Upper lobe of right lung (tissue), 1 donor: ENCODE data around the gene IL12A. TPM values are rescaled to one million over a fixed set of nuclear protein-coding genes. Genes with fewer than 3 reads are reported as not detected.

Source experiments
- ATAC-seq: fragments of 200-7000 bp; cut with Tn5 transposase; one replicate; pipeline ENCODE4 v1.9.1; 2020; ENCODE audit warnings: mild to moderate bottlenecking, moderate library complexity
- DNase-seq: peaks from one replicate; pipeline ENCODE4 v3.0.0-alpha.2; 2020
- H3K27ac ChIP-seq: fragments of 200-600 bp; one replicate; pipeline ENCODE4 v1.8.0; 2022
- H3K27me3 ChIP-seq: fragments of 200-600 bp; one replicate; pipeline ENCODE4 v1.8.0; 2022; ENCODE audit warnings: mild to moderate bottlenecking
- H3K36me3 ChIP-seq: fragments of 200-600 bp; one replicate; pipeline ENCODE4 v1.8.0; 2022
- H3K4me1 ChIP-seq: fragments of 200-600 bp; one replicate; pipeline ENCODE4 v1.8.0; 2022
- H3K4me3 ChIP-seq: fragments of 200-600 bp; one replicate; pipeline ENCODE4 v1.8.0; 2022; ENCODE audit warnings: mild to moderate bottlenecking
- H3K9me3 ChIP-seq: fragments of 200-600 bp; one replicate; pipeline ENCODE4 v1.8.0; 2022
- intact Hi-C: fragments of 100-400 bp; cut with DNase I; formaldehyde crosslinking; loops from one replicate; pipeline ENCODE4 v1.11.0; 2022
- total RNA-seq: library from RNA; stranded (reverse); fragmentation: NEBNext Ultra II Directional; extraction: Animal tissue kit (Norgen Biotek cat#: 25700); gene quantifications from one replicate; pipeline ENCODE4 v1.2.1, GENCODE V29; 2021
- TF ChIP-seq, protein P1 (sequence below): fragments of 200-600 bp; IDR thresholded peaks from one replicate; pipeline ENCODE4 v1.8.0; 2022; ENCODE audit warnings: antibody characterized with exemption
- donor health status: DM: no; HTN: yes; CAD: no; lungs with severe emphysema.

Gene IL12A
- total RNA-seq, 1 donor from 2014 or later: 0.96 TPM

- DNase-seq: no peak
- Histone ChIP-seq H3K4me1 (no peaks in the 10 kb centered on the region), H3K27ac (no peak overlapping the region), H3K36me3 (no peaks in the 10 kb centered on the region), H3K4me3 (no peak overlapping the region), H3K9me3 (no peaks in the 10 kb centered on the region), H3K27me3 (no peaks in the 10 kb centered on the region)
- ATAC-seq: no peak
- intact Hi-C loops: no loop called here
- TF ChIP-seq, protein P1, sequence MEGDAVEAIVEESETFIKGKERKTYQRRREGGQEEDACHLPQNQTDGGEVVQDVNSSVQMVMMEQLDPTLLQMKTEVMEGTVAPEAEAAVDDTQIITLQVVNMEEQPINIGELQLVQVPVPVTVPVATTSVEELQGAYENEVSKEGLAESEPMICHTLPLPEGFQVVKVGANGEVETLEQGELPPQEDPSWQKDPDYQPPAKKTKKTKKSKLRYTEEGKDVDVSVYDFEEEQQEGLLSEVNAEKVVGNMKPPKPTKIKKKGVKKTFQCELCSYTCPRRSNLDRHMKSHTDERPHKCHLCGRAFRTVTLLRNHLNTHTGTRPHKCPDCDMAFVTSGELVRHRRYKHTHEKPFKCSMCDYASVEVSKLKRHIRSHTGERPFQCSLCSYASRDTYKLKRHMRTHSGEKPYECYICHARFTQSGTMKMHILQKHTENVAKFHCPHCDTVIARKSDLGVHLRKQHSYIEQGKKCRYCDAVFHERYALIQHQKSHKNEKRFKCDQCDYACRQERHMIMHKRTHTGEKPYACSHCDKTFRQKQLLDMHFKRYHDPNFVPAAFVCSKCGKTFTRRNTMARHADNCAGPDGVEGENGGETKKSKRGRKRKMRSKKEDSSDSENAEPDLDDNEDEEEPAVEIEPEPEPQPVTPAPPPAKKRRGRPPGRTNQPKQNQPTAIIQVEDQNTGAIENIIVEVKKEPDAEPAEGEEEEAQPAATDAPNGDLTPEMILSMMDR: no peak
These were observed 24.3 kb upstream of the IL12A start for GRCh38 chr3:159964166-159964973.

DNA sequence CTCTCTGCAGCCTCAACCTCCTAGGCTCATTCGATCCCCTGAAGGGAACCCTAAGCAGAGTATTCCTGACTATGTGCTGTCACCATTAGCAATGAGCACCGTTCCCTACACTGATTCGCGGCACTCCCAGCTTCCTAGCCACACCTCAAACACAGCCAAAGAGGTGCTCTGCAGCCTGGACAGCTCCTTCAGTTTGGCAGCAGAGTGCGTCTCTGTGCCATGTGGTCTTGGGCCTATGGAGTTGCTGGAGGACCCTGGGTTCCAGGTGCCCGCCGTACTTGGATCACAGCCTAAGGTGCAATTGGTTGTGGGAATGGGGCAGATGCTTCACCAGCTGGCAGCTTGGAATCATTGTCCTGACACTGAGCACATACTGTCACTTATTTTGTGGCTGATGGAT is 17.3 kb upstream of the IL12A start:
- intact Hi-C loops: no loop called here
- Histone ChIP-seq H3K4me3 (no peak overlapping the region), H3K4me1 (no peaks in the 10 kb centered on the region), H3K9me3 (no peaks in the 10 kb centered on the region), H3K36me3 (no peaks in the 10 kb centered on the region), H3K27me3 (no peaks in the 10 kb centered on the region), H3K27ac (no peak overlapping the region)
- ATAC-seq (no peak), DNase-seq (no peak)
- TF ChIP-seq, protein P1: no peak

DNA sequence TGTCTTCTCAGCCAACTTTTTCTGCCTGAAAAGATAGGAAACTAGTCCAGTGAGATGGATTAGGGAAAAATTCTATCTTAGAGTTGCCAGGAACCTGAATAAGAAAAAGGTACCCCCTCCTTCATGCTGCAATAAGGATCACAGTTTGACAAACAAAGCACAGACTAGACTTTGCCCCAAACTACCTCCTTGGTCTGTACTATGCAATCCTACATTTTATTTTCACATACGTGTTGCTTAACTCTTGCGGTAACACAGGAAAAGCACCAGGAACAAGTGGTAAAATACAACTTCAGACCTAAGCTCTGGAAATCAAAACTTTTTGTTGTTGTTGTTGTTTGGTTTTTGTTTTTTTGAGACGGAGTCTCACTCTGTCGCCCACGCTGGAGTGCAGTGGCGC is 11.3 kb upstream of the IL12A start:
- H3K4me1 ChIP-seq: no peaks in the 10 kb centered on the region
- TF ChIP-seq, protein P1: no peak
- no peak for DNase-seq
- intact Hi-C loops: no loop called here
- no peaks in the 10 kb centered on the region for H3K9me3 ChIP-seq
- no peak overlapping the region for H3K4me3 ChIP-seq
- no peak for ATAC-seq
- H3K27ac ChIP-seq: no peak overlapping the region
- no peaks in the 10 kb centered on the region for H3K36me3 ChIP-seq
- no peaks in the 10 kb centered on the region for H3K27me3 ChIP-seq

DNA sequence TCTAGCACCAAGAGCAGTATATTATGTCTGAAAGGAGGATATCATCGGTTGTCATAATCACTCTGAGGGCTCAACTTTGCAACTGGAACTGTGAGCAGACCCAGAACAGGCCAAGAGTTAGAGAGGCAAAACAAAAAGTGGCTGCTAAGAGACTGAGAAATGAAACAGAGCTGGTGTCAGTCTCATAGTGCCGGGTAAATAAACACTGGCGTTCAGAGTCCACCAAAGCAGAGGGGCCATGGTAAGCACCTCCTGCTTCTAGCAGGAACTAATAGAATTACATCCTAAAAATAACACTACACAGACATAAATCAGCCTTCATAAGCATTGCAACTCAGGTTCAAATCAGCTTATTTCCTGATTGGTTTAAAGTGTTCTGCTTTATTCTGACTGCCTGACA is 10.3 kb upstream of the IL12A start:
- Histone ChIP-seq H3K27ac (no peak overlapping the region), H3K4me1 (no peaks in the 10 kb centered on the region), H3K9me3 (no peaks in the 10 kb centered on the region), H3K27me3 (no peaks in the 10 kb centered on the region), H3K36me3 (no peaks in the 10 kb centered on the region), H3K4me3 (no peak overlapping the region)
- no peak for ATAC-seq
- intact Hi-C loops: no loop called here
- TF ChIP-seq, protein P1: no peak
- DNase-seq: no peak

- Histone ChIP-seq H3K27me3 (no peaks in the 10 kb centered on the region), H3K27ac (no peak overlapping the region), H3K4me1 (no peaks in the 10 kb centered on the region), H3K9me3 (no peaks in the 10 kb centered on the region), H3K36me3 (no peaks in the 10 kb centered on the region), H3K4me3 (no peak overlapping the region)
- TF ChIP-seq, protein P1: no peak
- intact Hi-C loops: no loop called here
- ATAC-seq: no peak
- DNase-seq: no peak
These were observed 9.5 kb upstream of the IL12A start for GRCh38 chr3:159978918-159979703.
